GM18517 (cell line): ENCODE data around the gene PLCL2.

Experiments
- ATAC-seq: cut with Tn5 transposase; IDR thresholded peaks from one replicate; pipeline ENCODE4 v1.9.1; 2021; ENCODE audit warnings: mild to moderate bottlenecking, moderate library complexity; ENCODE audit not compliant: unreplicated experiment

PLCL2 gene

GRCh38 chr3:16888785-16889607 lies 4.2 kb downstream of the PLCL2 start:
- peak; percentile 63 for ATAC-seq

GRCh38 chr3:16890597-16891333 lies 6.0 kb downstream of the PLCL2 start:
- ATAC-seq: no peak

- ATAC-seq: no peak
Observed at GRCh38 chr3:16893618-16894200, 9.0 kb downstream of the PLCL2 start.

GRCh38 chr3:16896094-16896627 lies 11.4 kb downstream of the PLCL2 start:
- ATAC-seq: no peak

GRCh38 chr3:16896820-16897219 lies 12.1 kb downstream of the PLCL2 start:
- no peak for ATAC-seq

- ATAC-seq: peak; percentile 89
Observed at GRCh38 chr3:16897254-16897926, 12.6 kb downstream of the PLCL2 start.

GRCh38 chr3:16898595-16899395 lies 14.0 kb downstream of the PLCL2 start:
- ATAC-seq: no peak

- ATAC-seq: no peak
Observed at GRCh38 chr3:16899919-16900318, 15.2 kb downstream of the PLCL2 start.

- no peak for ATAC-seq
Observed at GRCh38 chr3:16900779-16901440, 16.2 kb downstream of the PLCL2 start.

- ATAC-seq: no peak
Observed at GRCh38 chr3:16904423-16905417, 20.0 kb downstream of the PLCL2 start.

GRCh38 chr3:16905704-16906103 lies 20.9 kb downstream of the PLCL2 start:
- no peak for ATAC-seq

- no peak for ATAC-seq
Observed at GRCh38 chr3:16906682-16907081, 21.9 kb downstream of the PLCL2 start.

GRCh38 chr3:16907243-16907642 lies 22.5 kb downstream of the PLCL2 start:
- peak; percentile 54 for ATAC-seq

- ATAC-seq: no peak
Observed at GRCh38 chr3:16908016-16908807, 23.5 kb downstream of the PLCL2 start.

GRCh38 chr3:16908896-16909295 lies 24.1 kb downstream of the PLCL2 start:
- no peak for ATAC-seq

GRCh38 chr3:16909802-16910201 lies 25.0 kb downstream of the PLCL2 start:
- no peak for ATAC-seq

GRCh38 chr3:16910207-16910606 lies 25.5 kb downstream of the PLCL2 start:
- no peak for ATAC-seq

- no peak for ATAC-seq
Observed at GRCh38 chr3:16911916-16912315, 27.2 kb downstream of the PLCL2 start.
